NCI-H1436 treated with DMSO at 0.1 percent for 48 hours (cell line): ENCODE results near the gene PRKCE.
"Not testable (repeated sequence)": the region's sequence is repeated elsewhere in the genome, so short reads cannot be mapped to it uniquely, and the experiment has no call there.

Experiments used
- DNase-seq: peaks from one replicate; lab custom pipeline; 2025; lab: John Stamatoyannopoulos, UW

The PRKCE gene

DNA sequence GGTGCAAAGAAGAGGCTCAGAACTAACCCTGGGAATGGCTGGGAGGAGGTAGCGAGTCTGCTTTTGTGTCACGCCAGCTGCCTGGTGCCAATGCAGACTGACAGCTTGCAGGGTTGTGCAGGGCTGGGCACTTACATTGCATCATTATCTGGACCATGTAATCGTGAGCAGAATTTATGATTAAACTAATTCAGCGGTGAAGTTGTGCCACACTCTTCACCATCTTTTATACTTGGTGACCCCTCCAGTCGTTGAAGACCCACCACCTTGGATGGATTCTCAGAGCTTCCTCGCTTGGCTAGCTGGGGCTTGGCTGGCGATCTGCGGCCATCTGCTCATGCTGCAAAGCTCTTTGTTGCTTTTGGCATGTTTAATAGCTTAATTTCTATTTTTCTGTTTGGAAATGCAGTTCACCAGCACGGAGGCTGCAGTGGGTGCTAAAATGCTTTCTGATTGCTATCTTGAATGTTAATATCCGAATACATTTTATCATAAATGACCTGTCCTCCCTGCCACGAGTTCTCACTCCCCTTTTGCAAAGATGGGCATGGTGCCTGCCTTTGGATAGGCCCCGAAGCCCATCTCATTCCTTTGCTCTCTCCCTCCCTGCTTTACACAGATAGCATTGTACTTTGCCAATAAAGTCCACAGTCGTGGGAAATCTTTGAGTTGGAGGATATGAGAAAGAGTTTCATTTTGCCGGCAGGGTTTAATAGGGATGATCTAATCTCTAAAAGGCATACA lies 188.2 kb downstream of the PRKCE start:
- DNase-seq = no peak

- no peak for DNase-seq
These were observed 189.0 kb downstream of the PRKCE start for GRCh38 chr2:45840481-45840880.

GRCh38 chr2:45841752-45842407 lies 190.4 kb downstream of the PRKCE start:
- DNase-seq = no peak

DNA sequence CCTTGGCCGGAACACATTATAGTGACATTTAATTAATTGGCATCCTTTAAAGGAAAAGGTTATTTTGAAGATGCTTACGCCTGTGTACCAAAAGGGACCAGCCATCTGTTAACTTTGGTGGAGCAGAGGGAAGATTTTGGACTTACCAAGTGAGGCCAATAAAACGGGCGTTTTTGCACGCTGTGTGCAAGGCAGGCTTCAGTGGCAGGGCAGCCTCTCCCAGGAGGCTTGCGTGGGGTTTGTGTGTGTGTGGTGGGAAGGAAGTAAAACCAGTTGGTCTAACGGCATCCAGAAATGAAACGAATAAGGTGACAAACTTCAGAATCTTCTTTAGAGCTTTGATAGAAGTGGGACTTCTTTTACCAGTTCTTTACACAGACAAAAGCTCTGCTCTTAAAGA lies 191.7 kb downstream of the PRKCE start:
- DNase-seq = no peak

DNA sequence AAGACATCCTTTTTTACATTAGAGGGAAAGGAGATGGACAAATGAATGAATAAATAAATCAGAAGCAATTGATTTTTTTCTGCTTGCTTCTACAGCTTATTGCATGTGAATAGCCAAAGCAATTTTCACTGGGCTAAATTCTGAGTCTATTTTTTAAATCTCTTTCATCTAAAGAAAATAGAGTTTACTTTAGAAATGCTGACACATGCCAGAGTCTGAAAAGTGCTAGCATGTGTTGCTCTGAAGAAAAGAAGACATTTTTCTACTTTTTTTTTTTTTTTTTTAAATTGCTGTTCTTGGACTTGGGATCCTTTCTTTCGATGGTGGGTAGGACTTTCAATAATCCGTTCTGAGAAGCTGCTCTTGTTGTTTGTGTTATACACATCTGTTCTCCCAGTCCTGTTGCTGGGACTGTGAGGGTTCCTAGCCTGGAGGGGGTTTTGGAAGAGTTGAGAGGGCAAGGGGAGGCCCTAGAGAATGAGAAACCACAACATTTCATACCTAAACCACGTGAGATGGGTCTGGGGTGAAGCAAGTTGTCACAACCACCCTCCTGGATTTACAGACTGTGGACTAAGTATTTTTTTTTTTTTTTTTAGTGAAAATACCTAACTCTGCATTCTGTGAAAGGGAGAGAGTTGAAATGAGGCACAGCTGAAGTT lies 193.5 kb downstream of the PRKCE start:
- DNase-seq = no peak

GRCh38 chr2:45845566-45845965 lies 194.1 kb downstream of the PRKCE start:
- no peak for DNase-seq

GRCh38 chr2:45849491-45850283 lies 198.2 kb downstream of the PRKCE start:
- DNase-seq = no peak

DNA sequence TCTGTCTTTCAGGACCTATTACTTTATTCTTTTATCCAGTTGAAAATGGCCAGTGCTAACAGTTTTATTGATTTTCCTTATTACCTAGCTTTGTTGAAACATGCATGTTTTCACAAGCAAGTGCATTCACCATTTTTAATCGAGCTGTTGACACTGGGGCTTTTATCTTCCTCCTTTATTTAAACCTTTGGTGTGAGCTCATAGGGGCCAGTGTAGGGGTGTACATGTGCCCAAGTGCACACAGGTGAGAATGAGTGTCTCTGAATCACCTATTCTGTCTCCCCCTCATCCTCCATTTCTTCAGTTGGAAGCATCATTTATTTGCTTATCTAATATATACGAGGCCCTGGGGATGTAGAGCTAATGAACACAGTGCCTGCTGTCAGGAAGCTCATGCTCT lies 199.1 kb downstream of the PRKCE start:
- no peak for DNase-seq

- no peak for DNase-seq
These were observed 199.6 kb downstream of the PRKCE start for GRCh38 chr2:45851111-45851510.

DNA sequence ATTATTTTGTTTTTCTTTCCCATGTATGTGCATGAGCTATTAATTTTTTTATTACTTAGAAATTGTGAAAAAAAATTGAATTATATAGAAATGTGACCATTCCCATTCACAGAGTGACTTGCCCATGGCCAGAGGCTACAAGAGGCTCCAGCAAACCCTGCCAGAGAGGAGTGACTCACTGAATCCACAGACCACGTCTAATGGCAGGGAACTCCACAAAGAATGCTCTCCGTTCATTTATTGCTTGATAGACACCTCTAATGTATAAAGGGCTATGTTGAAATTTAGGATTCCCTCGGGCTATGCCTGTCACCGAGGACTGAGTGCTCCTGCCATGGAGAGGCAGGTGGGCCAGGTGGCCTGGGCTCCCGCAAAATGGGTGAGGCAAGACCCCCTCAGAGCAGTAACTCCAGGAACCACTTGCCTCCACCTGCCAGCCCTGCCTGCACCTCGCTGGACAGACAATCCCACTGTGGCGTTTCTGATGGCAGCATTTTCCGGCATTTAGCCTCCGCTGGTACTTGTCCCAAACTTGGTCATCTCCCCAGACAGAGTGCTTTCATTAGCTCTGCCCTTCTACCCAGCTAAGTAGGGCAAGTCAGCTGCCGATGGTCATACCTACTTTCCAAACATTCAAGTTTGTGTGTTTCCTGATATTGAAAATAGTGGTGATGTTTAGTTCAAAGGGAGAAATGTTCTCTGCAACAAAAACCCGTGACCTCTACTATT lies 200.3 kb downstream of the PRKCE start:
- DNase-seq = no peak

DNA sequence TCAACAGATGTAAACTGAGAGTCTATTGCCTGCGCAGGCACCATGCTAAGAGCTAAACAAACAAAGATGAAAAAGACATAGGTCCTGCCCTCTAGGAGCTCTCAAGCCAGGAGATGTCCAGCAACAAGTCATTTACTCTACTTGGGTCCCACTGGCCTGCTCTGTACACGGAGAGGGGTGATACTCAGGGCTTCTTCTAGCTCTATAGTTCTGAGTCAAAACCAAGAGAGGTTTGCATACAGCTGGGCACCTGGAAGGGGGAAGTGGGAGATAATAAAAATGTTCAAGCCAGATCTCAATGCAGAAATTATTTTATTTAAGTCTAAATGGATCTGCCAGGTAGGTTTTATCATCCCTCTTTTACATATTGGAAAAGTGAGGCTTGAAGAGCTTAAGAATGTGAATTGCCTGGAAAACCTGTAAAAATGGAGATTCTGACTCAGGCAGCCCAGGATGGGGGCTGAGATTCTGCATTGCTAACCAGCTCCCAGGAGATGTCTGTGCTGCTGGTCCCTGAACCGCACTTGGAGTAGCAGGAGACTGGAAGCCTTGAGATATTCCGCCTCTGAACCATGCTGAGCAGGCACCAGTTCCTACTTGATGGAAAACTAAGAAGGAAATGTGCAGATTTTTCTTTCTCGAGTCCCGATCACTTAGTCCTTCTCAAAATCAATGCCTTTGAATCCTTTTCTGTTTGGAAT lies 201.1 kb downstream of the PRKCE start:
- no peak for DNase-seq

- no peak for DNase-seq
These were observed 203.9 kb downstream of the PRKCE start for GRCh38 chr2:45855374-45855773.

- no peak for DNase-seq
These were observed 205.2 kb downstream of the PRKCE start for GRCh38 chr2:45856391-45857274.

GRCh38 chr2:45857275-45857609 lies 205.8 kb downstream of the PRKCE start:
- no peak for DNase-seq

DNA sequence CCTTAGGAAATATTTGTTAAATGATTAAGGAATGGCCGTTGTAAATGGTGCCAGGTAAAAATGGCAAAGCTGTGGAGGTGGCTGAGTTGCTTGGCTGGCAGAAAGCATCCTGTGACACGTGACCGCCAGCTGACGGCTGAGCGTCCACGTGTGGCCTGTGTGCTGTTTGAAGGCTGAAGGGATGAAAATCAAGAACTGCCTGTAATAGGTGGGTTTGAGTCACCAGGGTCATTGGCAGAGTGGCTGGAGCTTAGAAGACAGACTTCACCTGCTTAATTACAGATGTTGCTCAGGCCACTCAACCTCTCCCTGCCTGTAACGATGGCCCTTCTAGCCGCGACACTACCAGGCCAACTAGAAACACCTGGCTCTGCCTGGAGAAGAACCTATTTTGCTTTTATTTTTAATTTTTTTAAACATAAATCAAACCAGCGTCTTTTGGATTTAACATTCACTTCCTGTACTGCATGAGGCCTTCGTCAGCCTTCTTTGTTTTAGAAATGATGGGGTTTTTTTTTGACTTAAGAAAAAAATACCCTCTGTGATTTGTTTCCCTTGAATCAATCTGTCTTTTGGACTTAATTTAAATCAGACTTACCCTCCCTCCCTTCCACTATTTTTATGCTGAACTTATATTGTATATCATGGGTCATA lies 206.5 kb downstream of the PRKCE start:
- DNase-seq = no peak

- not testable (repeated sequence) for DNase-seq
These were observed 207.4 kb downstream of the PRKCE start for GRCh38 chr2:45858872-45859271.

- DNase-seq = no peak
These were observed 208.2 kb downstream of the PRKCE start for GRCh38 chr2:45859682-45860081.

- DNase-seq = no peak
These were observed 209.0 kb downstream of the PRKCE start for GRCh38 chr2:45860136-45861121.
